ENCODE results near the gene PPP1CA. TPM values are rescaled to one million over a fixed set of nuclear protein-coding genes. Genes with fewer than 3 reads are reported as not detected.

Gene PPP1CA
- total and polyA plus RNA-seq, 12 donors, result 105 to 289 (median 151) TPM

DNA sequence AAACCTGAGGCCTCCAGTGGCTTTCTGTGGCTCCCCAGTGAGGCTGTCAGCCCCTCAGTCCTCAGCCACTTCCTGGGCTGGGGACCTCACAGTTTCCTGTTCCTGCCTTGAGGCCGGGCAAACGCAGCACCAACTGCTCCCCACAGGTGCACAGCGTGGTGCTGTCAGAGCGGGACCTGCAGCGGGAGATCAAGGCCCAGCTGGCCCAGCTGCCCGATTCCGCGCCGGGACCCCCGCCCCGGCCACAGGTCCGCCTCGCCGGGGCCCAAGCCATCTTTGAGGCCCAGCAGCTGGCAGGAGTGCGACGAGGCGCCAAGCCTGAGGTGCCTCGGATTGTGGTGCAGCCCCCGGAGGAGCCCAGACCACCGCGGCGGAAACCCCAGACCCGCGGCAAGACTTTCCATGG is 7.6 kb upstream of the PPP1CA start:
- Histone ChIP-seq H3K36me3 (replicated peaks in 1 of 2) (no peaks in the 10 kb centered on the region), H3K27me3 (peaks cover 36% of the 10 kb centered on the region), H3K9me3 (replicated peaks in 1 of 3) (no peaks in the 10 kb centered on the region), H3K4me3 (no peak overlapping the region), H3K27ac (no peak overlapping the region), H3K4me1 (replicated peaks in 1 of 2) (peaks cover 0 to 4% of the 10 kb centered on the region in 2 donors)
- no peak for DNase-seq
- WGBS, 4 donors, result 28 to 92% (median 46%) methylated on average over 5 to 24 of the region's 24 CpGs
- intact Hi-C loops (cut with DNase I), result loop anchor here in 1 of 2 donors (5.0 kb wide), 1 partner anchor 98 kb away; the partner anchor contains the start of genes CDK2AP2 and PITPNM1
- no peak for TF ChIP-seq POLR2A (IDR thresholded peaks at IDR 0.05)
- TF ChIP-seq, protein P1, sequence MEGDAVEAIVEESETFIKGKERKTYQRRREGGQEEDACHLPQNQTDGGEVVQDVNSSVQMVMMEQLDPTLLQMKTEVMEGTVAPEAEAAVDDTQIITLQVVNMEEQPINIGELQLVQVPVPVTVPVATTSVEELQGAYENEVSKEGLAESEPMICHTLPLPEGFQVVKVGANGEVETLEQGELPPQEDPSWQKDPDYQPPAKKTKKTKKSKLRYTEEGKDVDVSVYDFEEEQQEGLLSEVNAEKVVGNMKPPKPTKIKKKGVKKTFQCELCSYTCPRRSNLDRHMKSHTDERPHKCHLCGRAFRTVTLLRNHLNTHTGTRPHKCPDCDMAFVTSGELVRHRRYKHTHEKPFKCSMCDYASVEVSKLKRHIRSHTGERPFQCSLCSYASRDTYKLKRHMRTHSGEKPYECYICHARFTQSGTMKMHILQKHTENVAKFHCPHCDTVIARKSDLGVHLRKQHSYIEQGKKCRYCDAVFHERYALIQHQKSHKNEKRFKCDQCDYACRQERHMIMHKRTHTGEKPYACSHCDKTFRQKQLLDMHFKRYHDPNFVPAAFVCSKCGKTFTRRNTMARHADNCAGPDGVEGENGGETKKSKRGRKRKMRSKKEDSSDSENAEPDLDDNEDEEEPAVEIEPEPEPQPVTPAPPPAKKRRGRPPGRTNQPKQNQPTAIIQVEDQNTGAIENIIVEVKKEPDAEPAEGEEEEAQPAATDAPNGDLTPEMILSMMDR (IDR thresholded peaks at IDR 0.05), result no peak

DNA sequence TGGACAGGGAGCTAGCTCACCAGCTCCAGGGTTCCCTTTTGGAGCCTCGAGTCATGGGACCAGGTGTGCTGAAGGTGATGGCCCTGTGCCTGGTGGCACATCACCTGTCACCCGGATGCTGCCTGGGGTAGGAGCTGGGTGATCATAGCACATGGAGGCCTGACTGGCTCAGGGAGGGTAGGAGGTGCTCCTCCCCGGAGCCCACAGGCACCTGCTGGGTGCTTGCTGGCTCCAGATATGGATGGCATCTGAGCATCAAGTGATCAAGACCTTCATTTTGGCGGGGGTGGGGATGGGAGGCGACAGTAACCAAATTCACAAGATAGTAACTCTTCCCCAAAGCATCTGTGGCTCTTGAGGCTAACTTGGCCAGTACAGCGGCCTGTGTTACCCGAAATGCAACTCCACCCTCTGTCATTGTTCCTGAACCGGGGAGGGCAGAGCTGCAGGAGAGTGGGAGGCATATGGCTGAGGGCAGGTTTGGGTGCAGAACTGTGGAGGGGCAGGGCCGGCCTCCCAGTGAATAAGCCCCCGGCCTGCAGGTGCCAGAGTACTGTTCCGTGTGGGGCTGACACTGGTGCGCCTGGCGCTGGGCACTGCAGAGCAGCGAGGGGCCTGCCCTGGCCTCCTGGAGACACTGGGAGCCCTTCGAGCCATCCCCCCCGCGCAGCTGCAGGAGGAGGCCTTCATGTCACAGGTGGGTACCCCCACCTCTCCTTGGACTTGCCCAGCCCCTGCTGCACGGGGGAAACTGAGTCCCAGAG is 7.0 kb upstream of the PPP1CA start:
- Histone ChIP-seq H3K36me3 (replicated peaks in 1 of 2) (no peaks in the 10 kb centered on the region), H3K27me3 (peaks cover 36% of the 10 kb centered on the region), H3K4me3 (no peak overlapping the region), H3K4me1 (replicated peaks in 1 of 2) (peaks cover 0 to 4% of the 10 kb centered on the region in 2 donors), H3K9me3 (replicated peaks in 1 of 3) (no peaks in the 10 kb centered on the region), H3K27ac (no peak overlapping the region)
- intact Hi-C loops (cut with DNase I), result loop anchor here in 1 of 2 donors (5.0 kb wide), 1 partner anchor 99 kb away; the partner anchor contains the start of genes CDK2AP2 and PITPNM1
- 59 to 74% (median 71%) methylated on average over 8 to 18 of the region's 18 CpGs for WGBS, 4 donors
- DNase-seq, result no peak
- TF ChIP-seq POLR2A (IDR thresholded peaks at IDR 0.05), result no peak
- TF ChIP-seq, protein P1 (IDR thresholded peaks at IDR 0.05), result no peak

DNA sequence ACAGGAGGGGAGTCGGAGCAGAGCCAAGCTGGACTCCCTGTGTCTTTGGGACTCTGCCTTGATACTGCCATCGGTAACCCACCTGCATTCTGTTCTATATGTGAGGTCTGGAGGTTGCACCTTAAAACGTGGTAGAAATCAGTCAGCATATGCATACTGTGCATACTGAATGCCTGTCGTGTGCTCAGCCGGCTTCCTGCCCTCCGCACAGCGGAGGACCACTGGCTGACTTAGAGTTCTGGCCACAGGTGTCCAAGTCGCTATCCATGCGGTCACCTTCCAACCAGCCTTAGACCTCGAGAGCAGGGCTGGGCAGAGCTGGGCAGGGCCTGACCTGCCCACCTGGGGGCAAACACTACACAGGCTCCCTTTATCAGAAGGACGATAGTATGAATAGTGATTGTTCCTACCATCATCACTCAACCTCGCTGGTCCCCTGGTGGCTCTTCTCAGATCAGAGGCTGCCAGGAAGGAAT is 6.1 kb upstream of the PPP1CA start:
- 60 to 74% (median 65%) methylated on average over 4 to 12 of the region's 12 CpGs for WGBS, 4 donors
- peaks cover 29% of the 10 kb centered on the region for H3K27me3 ChIP-seq
- no peak overlapping the region for H3K4me3 ChIP-seq
- intact Hi-C loops (cut with DNase I), result loop anchor here in 1 of 2 donors (5.0 kb wide), 1 partner anchor 100 kb away; the partner anchor contains the start of genes CDK2AP2 and PITPNM1
- H3K4me1 ChIP-seq (replicated peaks in 1 of 2), result peaks cover 0 to 3% of the 10 kb centered on the region in 2 donors
- no peaks in the 10 kb centered on the region for H3K36me3 ChIP-seq (replicated peaks in 1 of 2)
- TF ChIP-seq, protein P1 (IDR thresholded peaks at IDR 0.05), result no peak
- no peak for TF ChIP-seq POLR2A (IDR thresholded peaks at IDR 0.05)
- H3K9me3 ChIP-seq (replicated peaks in 1 of 3), result no peaks in the 10 kb centered on the region
- DNase-seq, result no peak
- no peak overlapping the region for H3K27ac ChIP-seq

DNA sequence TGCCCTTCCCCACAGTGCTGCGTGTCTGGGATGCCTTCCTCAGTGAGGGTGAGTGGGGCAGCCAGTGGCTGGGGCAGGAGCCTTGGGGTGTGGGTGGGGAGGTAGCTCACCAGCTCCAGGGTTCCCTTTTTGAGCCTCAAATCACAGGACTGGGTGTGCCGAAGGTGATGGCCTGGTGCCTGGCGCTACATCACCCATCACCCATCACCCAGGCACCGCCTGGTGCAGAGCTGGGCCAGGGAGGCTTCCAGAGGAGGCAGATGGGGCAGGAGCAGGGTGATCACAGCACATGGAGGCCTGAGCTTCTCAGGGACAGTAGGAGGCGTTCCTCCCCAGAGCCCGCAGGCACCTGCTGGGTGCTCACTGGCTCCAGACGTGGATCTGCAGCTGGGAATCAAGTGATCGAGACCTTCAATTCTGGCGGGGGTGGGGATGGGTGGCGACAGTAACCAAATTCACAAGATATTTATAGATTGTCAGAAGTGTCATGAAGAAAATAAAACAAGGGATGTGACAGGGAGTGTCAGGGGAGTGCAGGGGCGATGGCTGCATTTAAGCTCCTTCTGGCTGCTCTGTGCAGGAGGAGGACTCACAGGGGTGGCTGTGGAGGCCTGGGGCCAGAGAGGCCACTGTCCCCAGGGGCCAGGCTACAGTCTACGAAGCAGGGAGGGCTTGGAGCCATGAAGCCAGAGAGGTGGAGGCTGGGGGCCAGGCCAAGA is 5.5 kb upstream of the PPP1CA start:
- Histone ChIP-seq H3K4me1 (replicated peaks in 1 of 2) (peaks cover 0 to 4% of the 10 kb centered on the region in 2 donors), H3K27me3 (peaks cover 24% of the 10 kb centered on the region), H3K36me3 (replicated peaks in 1 of 2) (no peaks in the 10 kb centered on the region), H3K27ac (no peak overlapping the region), H3K9me3 (replicated peaks in 1 of 3) (no peaks in the 10 kb centered on the region), H3K4me3 (no peak overlapping the region)
- TF ChIP-seq POLR2A (IDR thresholded peaks at IDR 0.05), result no peak
- TF ChIP-seq, protein P1 (IDR thresholded peaks at IDR 0.05), result no peak
- intact Hi-C loops (cut with DNase I), result loop anchor here in 1 of 2 donors (5.0 kb wide), 1 partner anchor 100 kb away; the partner anchor contains the start of genes CDK2AP2 and PITPNM1
- WGBS, 4 donors, result 39 to 59% (median 55%) methylated on average over 8 to 12 of the region's 12 CpGs
- no peak for DNase-seq
